Choroid plexus epithelial cell (primary cell): ENCODE data around the gene LEMD2.

Source experiments
- DNase-seq: peaks from one replicate; pipeline ENCODE4 v3.0.0-alpha.2; 2010; ENCODE audit warnings: low read depth
- H3K4me3 ChIP-seq: 2 replicates; pipeline ENCODE4 v1.5.1; 2011; ENCODE audit warnings: low read depth, mild to moderate bottlenecking, control low read depth, low read length, moderate library complexity
- CTCF ChIP-seq: conservative IDR thresholded peaks from 2 replicates; pipeline ENCODE4 v1.5.1; 2011; ENCODE audit warnings: low read depth, mild to moderate bottlenecking, control low read depth, inconsistent platforms, low read length, moderate library complexity

LEMD2 gene

GRCh38 chr6:33721508-33721907 lies 67.4 kb downstream of the LEMD2 start:
- H3K4me3 ChIP-seq, result no peak overlapping the region

More at GRCh38 chr6:33721508-33721907, 67.4 kb downstream of the LEMD2 start:
- DNase-seq, result no peak
- no peak for TF ChIP-seq CTCF
